K562 (cell line): ENCODE data around the gene NLGN3. TPM values are rescaled to one million over a fixed set of nuclear protein-coding genes. Genes with fewer than 3 reads are reported as not detected.

Experiments used
- ATAC-seq: fragments of 200-7000 bp; cut with Tn5 transposase; 3 replicates; pipeline ENCODE4 v1.9.1; 2020; ENCODE audit warnings: moderate library complexity
- BruUV-seq: library from RNA; stranded (reverse); fragments of 400-500 nt; replicated peaks from 2 replicates; lab custom pipeline; 2021; lab: Mats Ljungman, UMichigan
- CTCF ChIA-PET: fragments of 300-600 bp; formaldehyde crosslinking; extraction: SDS; loops from one replicate; lab custom pipeline; 2021; ENCODE audit warnings: low intra/inter-chr PET ratio; lab: Yijun Ruan, JAX
- POLR2A ChIA-PET: fragments of 300-600, 350-650 bp; sonication (Branson Sonifier 250); formaldehyde crosslinking; extraction: SDS; loops from one replicate; lab custom pipeline; 2021; ENCODE audit warnings: antibody characterized with exemption, inconsistent platforms; lab: Yijun Ruan, JAX
- DNase-seq, 4 experiments: peaks; one replicate each; pipeline versions ENCODE4 v3.0.0 to v3.0.0-alpha.2; 2011 to 2018; ENCODE audit warnings: low spot score in 3 of 4, mixed read lengths in 3 of 4; ENCODE audit errors: extremely low read depth in 1 of 4
- FAIRE-seq: peaks from 2 replicates; lab custom pipeline; 2011; peaks lifted over from hg19 to GRCh38; lab: Jason Lieb, UNC
- H2AFZ ChIP-seq: 2 replicates; pipeline ENCODE4 v1.6.0; 2011; ENCODE audit warnings: low read depth, low read length, control low read depth, inconsistent platforms
- H3K27ac ChIP-seq: fragments of 200-600 bp; 3 replicates; pipeline ENCODE4 v1.8.0; 2011; ENCODE audit warnings: low read depth, mild to moderate bottlenecking, control low read depth, inconsistent platforms, low read length, moderate library complexity, mixed read lengths; ENCODE audit errors: extremely low read depth
- H3K27me3 ChIP-seq, 2 experiments: fragments of 300-600 bp in 1 of 2; 2 replicates in 1 of 2; 3 replicates in 1 of 2; pipeline versions ENCODE4 v1.6.0 to v1.8.0; 2011; ENCODE audit warnings: inconsistent platforms in 2 of 2, low read length in 2 of 2, mild to moderate bottlenecking in 1 of 2, mixed read lengths in 1 of 2, moderate library complexity in 1 of 2; ENCODE audit not compliant: control insufficient read depth in 2 of 2, insufficient read depth in 2 of 2
- H3K36me3 ChIP-seq: fragments of 300-600 bp; 3 replicates; pipeline ENCODE4 v1.8.0; 2011; ENCODE audit warnings: mild to moderate bottlenecking, low read length, inconsistent platforms; ENCODE audit not compliant: control insufficient read depth, insufficient read depth
- H3K4me1 ChIP-seq, 2 experiments: fragments of 200-600 bp in 1 of 2; replicated peaks in 1 of 2; 2 replicates in 1 of 2; 3 replicates in 1 of 2; pipeline versions ENCODE4 v1.5.1 to v1.8.0; 2011; ENCODE audit warnings: inconsistent platforms in 2 of 2, low read length in 2 of 2, mild to moderate bottlenecking in 1 of 2, mixed read lengths in 1 of 2, moderate library complexity in 1 of 2; ENCODE audit not compliant: control insufficient read depth in 2 of 2, insufficient read depth in 2 of 2
- H3K4me2 ChIP-seq: 2 replicates; pipeline ENCODE4 v1.6.1; 2011; ENCODE audit warnings: low read length, control low read depth, inconsistent platforms, mixed read lengths; ENCODE audit not compliant: insufficient read depth
- H3K4me3 ChIP-seq: fragments of 200-600 bp; sonication (generic), shearing (Covaris generic); 2 replicates; pipeline ENCODE4 v1.5.1; 2016; ENCODE audit warnings: control low read depth, inconsistent platforms
- H3K79me2 ChIP-seq: fragments of 200-600 bp; 3 replicates; pipeline ENCODE4 v1.8.0; 2011; ENCODE audit warnings: low read length, inconsistent platforms; ENCODE audit not compliant: control insufficient read depth, insufficient read depth
- H3K9ac ChIP-seq, 2 experiments: 2 replicates each; pipeline versions ENCODE4 v1.6.0 to v1.6.1; 2011; ENCODE audit warnings: low read depth in 2 of 2, low read length in 2 of 2, control low read depth in 1 of 2, inconsistent platforms in 1 of 2, mild to moderate bottlenecking in 1 of 2, mixed read lengths in 1 of 2; ENCODE audit not compliant: insufficient read depth in 1 of 2
- H3K9me1 ChIP-seq: one replicate; pipeline ENCODE4 v1.6.0; 2011; ENCODE audit warnings: inconsistent platforms, mild to moderate bottlenecking, low read length, moderate library complexity; ENCODE audit not compliant: control insufficient read depth, insufficient read depth
- H3K9me3 ChIP-seq: replicated peaks from 2 replicates; pipeline ENCODE4 v1.5.1; 2011; ENCODE audit warnings: low read depth, low read length, inconsistent platforms; ENCODE audit not compliant: control insufficient read depth, insufficient read depth
- H4K20me1 ChIP-seq: replicated peaks from 2 replicates; pipeline ENCODE4 v1.6.1; 2011; ENCODE audit warnings: low read length, inconsistent platforms, mixed read lengths; ENCODE audit not compliant: control insufficient read depth, insufficient read depth
- ARID2 ChIP-seq: fragments of 450-650 bp; IDR thresholded peaks from 2 replicates; pipeline ENCODE4 v1.6.1; 2017; ENCODE audit warnings: antibody characterized with exemption, mild to moderate bottlenecking
- CBFB ChIP-seq: sonication (generic); formaldehyde crosslinking; IDR thresholded peaks from 2 replicates; pipeline ENCODE4 v1.4.0; 2020; ENCODE audit warnings: mild to moderate bottlenecking, missing genetic modification reagents
- IRF1 ChIP-seq: sonication (generic); formaldehyde crosslinking; IDR thresholded peaks from 2 replicates; pipeline ENCODE4 v1.8.0; 2022; ENCODE audit warnings: missing genetic modification reagents, mild to moderate bottlenecking, borderline replicate concordance
- PRMT5 ChIP-seq: sonication (generic); formaldehyde crosslinking; IDR thresholded peaks from 2 replicates; pipeline ENCODE4 v1.5.0; 2020; ENCODE audit warnings: missing genetic modification reagents
- SMAD3 ChIP-seq: fragments of 450-650 bp; formaldehyde crosslinking; conservative IDR thresholded peaks from 2 replicates; pipeline ENCODE4 v1.4.0; 2020; ENCODE audit warnings: mild to moderate bottlenecking
- SREBF1 ChIP-seq: fragments of 150-350 bp; IDR thresholded peaks from 2 replicates; pipeline ENCODE4 v1.6.1; 2014; ENCODE audit warnings: antibody characterized with exemption, low read depth, low read length, borderline replicate concordance
- TBL1XR1 ChIP-seq, 2 experiments: IDR thresholded peaks; 2 replicates each; pipeline ENCODE4 v1.6.1; 2012; ENCODE audit warnings: improper control_type of control experiment in 2 of 2, low read length in 2 of 2, mild to moderate bottlenecking in 1 of 2
- WGBS: fragments of 100-300 bp; shearing (Covaris generic); methylation state at CpG from one replicate; pipeline ENCODE4 v1.1.6; 2016; ENCODE audit warnings: low coverage, mixed read lengths; ENCODE audit not compliant: insufficient coverage; ENCODE audit errors: missing lambda C conversion rate; 5-methylcytosine and 5-hydroxymethylcytosine counted together
- in situ Hi-C: fragments of 300-500 bp; cut with MboI; formaldehyde crosslinking; loops from 4 replicates; pipeline ENCODE4 v1.15.0; 2018; ENCODE audit warnings: inconsistent platforms, mixed read lengths
- intact Hi-C: fragments of 100-400 bp; cut with micrococcal nuclease; formaldehyde crosslinking; loops from 2 replicates; pipeline ENCODE4 v1.14.2; 2022
- polyA plus RNA-seq, 8 experiments: library from polyadenylated mRNA; depleted of rRNA in 4 of 8; stranded (reverse) in 5 of 8; unstranded in 3 of 8; fragments of >200 nt; fragmentation: Nextera tagmentation in 2 of 8; fragmentation: Illumina TruSeq in 1 of 8; extraction: Ambion mirVana in 2 of 8; extraction: Trizol in 1 of 8; gene quantifications; 2 replicates each; pipeline versions ENCODE4 v1.2.1 to v1.2.3, GENCODE V29; 2011 to 2014; ENCODE audit warnings: inconsistent platforms in 1 of 8, missing spikeins in 1 of 8
- total RNA-seq, 7 experiments: library from RNA; depleted of rRNA in 6 of 7; stranded (reverse); fragments of >200 nt in 6 of 7; fragmentation: Illumina TruSeq in 2 of 7; extraction: Trizol in 2 of 7; gene quantifications; 2 replicates each; pipeline versions ENCODE4 v1.2.1 to v1.2.3, GENCODE V29; 2011 to 2021; ENCODE audit warnings: low replicate concordance in 1 of 7
- TF ChIP-seq, protein P1 (sequence below), 2 experiments: IDR thresholded peaks; 2 replicates each; pipeline ENCODE4 v1.6.1; 2012; ENCODE audit warnings: improper control_type of control experiment in 2 of 2, low read depth in 2 of 2, low read length in 2 of 2, borderline replicate concordance in 1 of 2

The NLGN3 gene
- total and polyA plus RNA-seq, 9 of the 15 experiments (the other 6 are each of a cell fraction or from before 2014, with no cell fraction given), result 0.03 to 0.86 (median 0.25) TPM

DNA sequence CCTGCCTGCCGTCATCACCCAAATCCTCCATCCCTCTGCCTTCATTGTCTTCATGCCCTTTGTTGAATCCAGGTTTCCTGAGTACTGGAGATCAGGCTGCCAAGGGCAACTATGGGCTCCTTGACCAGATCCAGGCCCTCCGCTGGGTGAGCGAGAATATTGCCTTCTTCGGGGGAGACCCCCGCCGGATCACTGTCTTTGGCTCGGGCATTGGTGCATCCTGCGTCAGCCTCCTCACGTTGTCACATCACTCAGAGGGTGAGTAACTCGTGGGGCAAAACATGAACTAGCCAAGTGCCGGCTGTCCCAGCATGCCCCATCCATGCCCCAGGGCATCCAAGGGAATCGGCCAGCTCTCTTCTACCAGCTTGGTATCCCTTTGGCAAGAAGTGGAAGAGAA, 19.4 kb downstream of the NLGN3 start:
- H3K27ac ChIP-seq, result no peak overlapping the region
- in situ Hi-C loops, result no loop called here
- no peak for TF ChIP-seq SMAD3 (CRISPR knock-in tag)
- no peak for TF ChIP-seq IRF1 (CRISPR knock-in tag)
- no peak for TF ChIP-seq ARID2
- TF ChIP-seq, protein P1, sequence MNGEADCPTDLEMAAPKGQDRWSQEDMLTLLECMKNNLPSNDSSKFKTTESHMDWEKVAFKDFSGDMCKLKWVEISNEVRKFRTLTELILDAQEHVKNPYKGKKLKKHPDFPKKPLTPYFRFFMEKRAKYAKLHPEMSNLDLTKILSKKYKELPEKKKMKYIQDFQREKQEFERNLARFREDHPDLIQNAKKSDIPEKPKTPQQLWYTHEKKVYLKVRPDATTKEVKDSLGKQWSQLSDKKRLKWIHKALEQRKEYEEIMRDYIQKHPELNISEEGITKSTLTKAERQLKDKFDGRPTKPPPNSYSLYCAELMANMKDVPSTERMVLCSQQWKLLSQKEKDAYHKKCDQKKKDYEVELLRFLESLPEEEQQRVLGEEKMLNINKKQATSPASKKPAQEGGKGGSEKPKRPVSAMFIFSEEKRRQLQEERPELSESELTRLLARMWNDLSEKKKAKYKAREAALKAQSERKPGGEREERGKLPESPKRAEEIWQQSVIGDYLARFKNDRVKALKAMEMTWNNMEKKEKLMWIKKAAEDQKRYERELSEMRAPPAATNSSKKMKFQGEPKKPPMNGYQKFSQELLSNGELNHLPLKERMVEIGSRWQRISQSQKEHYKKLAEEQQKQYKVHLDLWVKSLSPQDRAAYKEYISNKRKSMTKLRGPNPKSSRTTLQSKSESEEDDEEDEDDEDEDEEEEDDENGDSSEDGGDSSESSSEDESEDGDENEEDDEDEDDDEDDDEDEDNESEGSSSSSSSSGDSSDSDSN (IDR thresholded peaks at IDR 0.05; ENCODE audit: borderline replicate concordance in 1 of 2, low read depth in 2 of 2, low read length in 2 of 2), result no peak
- no peak for TF ChIP-seq PRMT5
- no peak for TF ChIP-seq TBL1XR1 (IDR thresholded peaks at IDR 0.05; ENCODE audit: low read length in 2 of 2)
- TF ChIP-seq SREBF1, result no peak
- TF ChIP-seq CBFB (CRISPR knock-in tag), result no peak
- TF ChIP-seq, all 486 proteins: peak for 0
- DNase-seq (no peak), ATAC-seq (no peak), FAIRE-seq (no peak)
- H3K79me2 ChIP-seq, result no peaks in the 10 kb centered on the region
- 29% methylated on average over 6 of the region's 12 CpGs for WGBS
- no peak overlapping the region for H2AFZ ChIP-seq
- no peak overlapping the region for H3K9ac ChIP-seq
- H3K4me3 ChIP-seq, result no peak overlapping the region
- no peaks in the 10 kb centered on the region for H3K9me1 ChIP-seq
- H3K27me3 ChIP-seq, result no peaks in the 10 kb centered on the region
- no peaks in the 10 kb centered on the region for H3K9me3 ChIP-seq
- BruUV-seq, result no TSS peak
- ChIA-PET POLR2A (no interaction called here), CTCF (no interaction called here)
- H3K4me2 ChIP-seq, result no peak overlapping the region
- intact Hi-C loops, result no loop called here
- H3K36me3 ChIP-seq, result no peaks in the 10 kb centered on the region
- peaks cover 0 to 2% of the 10 kb centered on the region in 2 experiments; a peak in 2 of 5 replicates for H3K4me1 ChIP-seq
- H4K20me1 ChIP-seq, result no peaks in the 10 kb centered on the region
